Neural cell (in vitro differentiated cells): Measurements from ENCODE around the gene EIF3K. TPM values are rescaled to one million over a fixed set of nuclear protein-coding genes. Genes with fewer than 3 reads are reported as not detected.
"Not testable (repeated sequence)": the region's sequence is repeated elsewhere in the genome, so short reads cannot be mapped to it uniquely, and the experiment has no call there.

Source experiments
- H2AFZ ChIP-seq: fragments of 200-600, 300-800 bp; sonication (generic), shearing (Covaris generic); 2 replicates; pipeline ENCODE4 v1.6.0; 2014; ENCODE audit warnings: low read depth, mild to moderate bottlenecking, antibody characterized with exemption, low read length, moderate library complexity
- H3F3A ChIP-seq: fragments of 200-600 bp; shearing (Covaris generic); 2 replicates; pipeline ENCODE4 v1.6.1; 2016; ENCODE audit warnings: mild to moderate bottlenecking, moderate library complexity, mixed read lengths, antibody characterized with exemption, low read length; ENCODE audit not compliant: insufficient read depth, poor library complexity, severe bottlenecking
- H3K27ac ChIP-seq: fragments of 200-600, 300-800 bp; sonication (generic), shearing (Covaris generic); 2 replicates; pipeline ENCODE4 v1.5.1; 2014; ENCODE audit warnings: mild to moderate bottlenecking, low read length, moderate library complexity
- H3K27me3 ChIP-seq: fragments of 300-800, 200-600 bp; sonication (generic), shearing (Covaris generic); 2 replicates; pipeline ENCODE4 v1.6.0; 2014; ENCODE audit warnings: mild to moderate bottlenecking, low read depth, low read length, moderate library complexity; ENCODE audit not compliant: insufficient read depth
- H3K36me3 ChIP-seq: fragments of 300-800, 200-600 bp; sonication (generic), shearing (Covaris generic); 2 replicates; pipeline ENCODE4 v1.5.1; 2014; ENCODE audit warnings: mild to moderate bottlenecking, antibody characterized with exemption, low read length, moderate library complexity; ENCODE audit not compliant: insufficient read depth
- H3K4me2 ChIP-seq: fragments of 300-800, 200-600 bp; sonication (generic), shearing (Covaris generic); 2 replicates; pipeline ENCODE4 v1.6.0; 2014; ENCODE audit warnings: mild to moderate bottlenecking, low read length
- H3K4me3 ChIP-seq: fragments of 300-800, 200-600 bp; sonication (generic), shearing (Covaris generic); 2 replicates; pipeline ENCODE4 v1.5.1; 2014; ENCODE audit warnings: mild to moderate bottlenecking, low read length, moderate library complexity
- H3K79me2 ChIP-seq: fragments of 200-600 bp; shearing (Covaris generic); replicated peaks from 2 replicates; pipeline ENCODE4 v1.6.0; 2014; ENCODE audit warnings: mild to moderate bottlenecking, low read length, moderate library complexity; ENCODE audit not compliant: insufficient read depth
- H3K9ac ChIP-seq: fragments of 300-800, 200-600 bp; sonication (generic), shearing (Covaris generic); 2 replicates; pipeline ENCODE4 v1.6.1; 2016; ENCODE audit warnings: mild to moderate bottlenecking, low read length, mixed read lengths
- H3K9me2 ChIP-seq: fragments of 200-600 bp; shearing (Covaris generic); 2 replicates; pipeline ENCODE4 v1.6.1; 2016; ENCODE audit warnings: mild to moderate bottlenecking, low read length, mixed read lengths; ENCODE audit not compliant: insufficient read depth
- H3K9me3 ChIP-seq: fragments of 200-600, 300-800 bp; sonication (generic), shearing (Covaris generic); 2 replicates; pipeline ENCODE4 v1.6.1; 2016; ENCODE audit warnings: mild to moderate bottlenecking, mixed run types, low read length, moderate library complexity, mixed read lengths
- H4K20me1 ChIP-seq: fragments of 200-600 bp; shearing (Covaris generic); 2 replicates; pipeline ENCODE4 v1.6.1; 2016; ENCODE audit warnings: mild to moderate bottlenecking, mixed run types; ENCODE audit not compliant: insufficient read depth
- EP300 ChIP-seq: fragments of 450-650 bp; conservative IDR thresholded peaks from 2 replicates; pipeline ENCODE4 v1.6.1; 2014; ENCODE audit warnings: antibody characterized with exemption, mild to moderate bottlenecking, moderate library complexity; ENCODE audit not compliant: poor library complexity, severe bottlenecking
- MXI1 ChIP-seq: fragments of 450-650 bp; conservative IDR thresholded peaks from 2 replicates; pipeline ENCODE4 v1.6.1; 2014; ENCODE audit warnings: antibody characterized with exemption, mild to moderate bottlenecking; ENCODE audit not compliant: poor library complexity, severe bottlenecking
- POLR2AphosphoS5 ChIP-seq: IDR thresholded peaks from 2 replicates; pipeline ENCODE4 v1.6.1; 2012
- RAD21 ChIP-seq: fragments of 450-650 bp; conservative IDR thresholded peaks from 2 replicates; pipeline ENCODE4 v1.6.1; 2014; ENCODE audit warnings: antibody characterized with exemption, mild to moderate bottlenecking, moderate library complexity
- TAF1 ChIP-seq: IDR thresholded peaks from 2 replicates; pipeline ENCODE4 v1.6.1; 2012; ENCODE audit warnings: low read depth
- polyA plus RNA-seq: library from polyadenylated mRNA; depleted of rRNA; stranded (reverse); fragments of >200 nt; gene quantifications from 2 replicates; pipeline ENCODE4 v1.2.3, GENCODE V29; 2014
- TF ChIP-seq, protein P1 (sequence below): fragments of 450-650 bp; IDR thresholded peaks from 2 replicates; pipeline ENCODE4 v1.5.1; 2014; ENCODE audit warnings: antibody characterized with exemption, mild to moderate bottlenecking, moderate library complexity; ENCODE audit not compliant: poor library complexity, severe bottlenecking
- TF ChIP-seq, protein P2 (sequence below): IDR thresholded peaks from 2 replicates; pipeline ENCODE4 v1.6.1; 2012; ENCODE audit warnings: borderline replicate concordance

EIF3K gene
- polyA plus RNA-seq, 1 donor from 2014 or later, result 462 TPM

DNA sequence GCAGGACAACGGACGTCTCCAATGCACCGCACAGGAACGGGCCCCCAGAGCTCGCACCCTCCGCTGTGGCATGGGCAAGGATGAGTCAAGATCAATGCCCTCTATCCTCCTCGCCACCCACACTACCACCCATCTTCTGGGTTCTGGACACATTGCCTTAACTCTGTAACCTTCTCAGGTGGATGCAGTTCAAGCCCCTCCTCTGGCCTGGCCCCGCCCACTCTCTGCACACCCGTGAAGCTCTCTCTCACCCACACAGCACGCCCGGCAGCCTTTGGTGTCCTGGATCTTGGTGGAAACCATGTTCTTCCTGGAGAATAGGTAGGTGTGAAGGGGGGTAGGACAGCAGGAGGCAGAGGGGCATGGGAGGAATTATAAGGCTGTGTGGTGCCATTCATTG lies 21.9 kb upstream of the EIF3K start:
- no peak overlapping the region for H3K4me3 ChIP-seq
- H4K20me1 ChIP-seq, result no peaks in the 10 kb centered on the region
- H3K9me3 ChIP-seq, result no peaks in the 10 kb centered on the region
- no peaks in the 10 kb centered on the region for H3K9me2 ChIP-seq
- no peak for TF ChIP-seq TAF1
- TF ChIP-seq, protein P1, sequence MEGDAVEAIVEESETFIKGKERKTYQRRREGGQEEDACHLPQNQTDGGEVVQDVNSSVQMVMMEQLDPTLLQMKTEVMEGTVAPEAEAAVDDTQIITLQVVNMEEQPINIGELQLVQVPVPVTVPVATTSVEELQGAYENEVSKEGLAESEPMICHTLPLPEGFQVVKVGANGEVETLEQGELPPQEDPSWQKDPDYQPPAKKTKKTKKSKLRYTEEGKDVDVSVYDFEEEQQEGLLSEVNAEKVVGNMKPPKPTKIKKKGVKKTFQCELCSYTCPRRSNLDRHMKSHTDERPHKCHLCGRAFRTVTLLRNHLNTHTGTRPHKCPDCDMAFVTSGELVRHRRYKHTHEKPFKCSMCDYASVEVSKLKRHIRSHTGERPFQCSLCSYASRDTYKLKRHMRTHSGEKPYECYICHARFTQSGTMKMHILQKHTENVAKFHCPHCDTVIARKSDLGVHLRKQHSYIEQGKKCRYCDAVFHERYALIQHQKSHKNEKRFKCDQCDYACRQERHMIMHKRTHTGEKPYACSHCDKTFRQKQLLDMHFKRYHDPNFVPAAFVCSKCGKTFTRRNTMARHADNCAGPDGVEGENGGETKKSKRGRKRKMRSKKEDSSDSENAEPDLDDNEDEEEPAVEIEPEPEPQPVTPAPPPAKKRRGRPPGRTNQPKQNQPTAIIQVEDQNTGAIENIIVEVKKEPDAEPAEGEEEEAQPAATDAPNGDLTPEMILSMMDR, result no peak
- TF ChIP-seq POLR2AphosphoS5, result no peak
- TF ChIP-seq MXI1, result no peak
- TF ChIP-seq RAD21, result no peak
- no peaks in the 10 kb centered on the region for H3K27me3 ChIP-seq
- no peaks in the 10 kb centered on the region for H3K79me2 ChIP-seq
- H3K36me3 ChIP-seq, result no peaks in the 10 kb centered on the region
- no peak overlapping the region for H3K27ac ChIP-seq
- H2AFZ ChIP-seq, result no peak overlapping the region
- no peak overlapping the region for H3K9ac ChIP-seq
- H3F3A ChIP-seq, result no peaks in the 10 kb centered on the region
- H3K4me2 ChIP-seq, result no peak overlapping the region

DNA sequence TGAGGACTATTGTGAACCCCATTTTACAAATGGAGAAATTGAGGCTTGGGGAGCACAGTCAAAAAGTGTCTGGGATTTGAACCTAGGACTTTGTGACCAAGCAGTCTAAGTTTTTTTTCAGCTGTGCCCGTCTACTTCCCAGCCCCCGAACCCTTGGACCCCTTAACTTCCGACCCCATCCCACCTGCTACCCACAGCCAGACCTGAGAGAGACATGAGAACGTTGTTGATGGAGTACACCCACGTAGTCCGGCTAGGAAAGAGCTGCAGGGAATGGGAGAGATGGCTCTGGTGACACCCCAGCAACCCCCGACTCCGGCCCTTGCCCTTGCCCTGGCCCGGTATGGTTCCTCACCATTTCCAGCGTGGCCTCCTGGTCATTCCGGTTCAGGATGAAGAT lies 19.3 kb upstream of the EIF3K start:
- no peaks in the 10 kb centered on the region for H3K36me3 ChIP-seq
- H4K20me1 ChIP-seq, result no peaks in the 10 kb centered on the region
- H2AFZ ChIP-seq, result no peak overlapping the region
- no peak for TF ChIP-seq MXI1
- TF ChIP-seq EP300, result no peak
- TF ChIP-seq, protein P1, result no peak
- TF ChIP-seq, protein P2, sequence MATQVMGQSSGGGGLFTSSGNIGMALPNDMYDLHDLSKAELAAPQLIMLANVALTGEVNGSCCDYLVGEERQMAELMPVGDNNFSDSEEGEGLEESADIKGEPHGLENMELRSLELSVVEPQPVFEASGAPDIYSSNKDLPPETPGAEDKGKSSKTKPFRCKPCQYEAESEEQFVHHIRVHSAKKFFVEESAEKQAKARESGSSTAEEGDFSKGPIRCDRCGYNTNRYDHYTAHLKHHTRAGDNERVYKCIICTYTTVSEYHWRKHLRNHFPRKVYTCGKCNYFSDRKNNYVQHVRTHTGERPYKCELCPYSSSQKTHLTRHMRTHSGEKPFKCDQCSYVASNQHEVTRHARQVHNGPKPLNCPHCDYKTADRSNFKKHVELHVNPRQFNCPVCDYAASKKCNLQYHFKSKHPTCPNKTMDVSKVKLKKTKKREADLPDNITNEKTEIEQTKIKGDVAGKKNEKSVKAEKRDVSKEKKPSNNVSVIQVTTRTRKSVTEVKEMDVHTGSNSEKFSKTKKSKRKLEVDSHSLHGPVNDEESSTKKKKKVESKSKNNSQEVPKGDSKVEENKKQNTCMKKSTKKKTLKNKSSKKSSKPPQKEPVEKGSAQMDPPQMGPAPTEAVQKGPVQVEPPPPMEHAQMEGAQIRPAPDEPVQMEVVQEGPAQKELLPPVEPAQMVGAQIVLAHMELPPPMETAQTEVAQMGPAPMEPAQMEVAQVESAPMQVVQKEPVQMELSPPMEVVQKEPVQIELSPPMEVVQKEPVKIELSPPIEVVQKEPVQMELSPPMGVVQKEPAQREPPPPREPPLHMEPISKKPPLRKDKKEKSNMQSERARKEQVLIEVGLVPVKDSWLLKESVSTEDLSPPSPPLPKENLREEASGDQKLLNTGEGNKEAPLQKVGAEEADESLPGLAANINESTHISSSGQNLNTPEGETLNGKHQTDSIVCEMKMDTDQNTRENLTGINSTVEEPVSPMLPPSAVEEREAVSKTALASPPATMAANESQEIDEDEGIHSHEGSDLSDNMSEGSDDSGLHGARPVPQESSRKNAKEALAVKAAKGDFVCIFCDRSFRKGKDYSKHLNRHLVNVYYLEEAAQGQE, result no peak
- no peak for TF ChIP-seq RAD21
- H3K79me2 ChIP-seq, result no peaks in the 10 kb centered on the region
- no peak overlapping the region for H3K27ac ChIP-seq
- no peaks in the 10 kb centered on the region for H3K9me3 ChIP-seq
- no peak overlapping the region for H3K4me2 ChIP-seq
- H3K27me3 ChIP-seq, result no peaks in the 10 kb centered on the region
- no peak overlapping the region for H3K4me3 ChIP-seq
- no peaks in the 10 kb centered on the region for H3F3A ChIP-seq
- no peak overlapping the region for H3K9ac ChIP-seq
- H3K9me2 ChIP-seq, result no peaks in the 10 kb centered on the region

DNA sequence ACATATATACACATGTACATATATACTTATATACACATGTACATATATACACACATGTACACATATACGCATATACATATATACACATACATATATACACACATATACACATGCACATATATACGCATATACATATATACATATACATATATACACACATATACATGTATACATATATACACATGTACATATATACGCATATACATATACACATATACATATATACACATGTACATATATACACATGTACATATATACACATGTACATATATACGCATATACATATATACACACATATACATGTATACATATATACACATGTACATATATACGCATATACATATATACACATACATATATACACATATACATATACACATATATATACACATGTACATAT lies 16.1 kb upstream of the EIF3K start:
- not testable (repeated sequence) for H3K9me2 ChIP-seq, H3K27me3 ChIP-seq, H3K27ac ChIP-seq, H3F3A ChIP-seq, H3K9ac ChIP-seq, H2AFZ ChIP-seq, H3K79me2 ChIP-seq, H3K4me2 ChIP-seq, H3K36me3 ChIP-seq, H3K4me3 ChIP-seq, H3K9me3 ChIP-seq, H4K20me1 ChIP-seq
